Activated CD4-positive, alpha-beta T cell treated with anti-CD3 and anti-CD28 coated beads, Interleukin-2, amount 50 U/mL, for 48 hours (primary cell): ENCODE data around the gene METTL21C.

Experiments
- DNase-seq, 2 experiments: peaks; one replicate each; pipeline ENCODE4 v3.0.0-alpha.2; 2020

The METTL21C gene

DNA sequence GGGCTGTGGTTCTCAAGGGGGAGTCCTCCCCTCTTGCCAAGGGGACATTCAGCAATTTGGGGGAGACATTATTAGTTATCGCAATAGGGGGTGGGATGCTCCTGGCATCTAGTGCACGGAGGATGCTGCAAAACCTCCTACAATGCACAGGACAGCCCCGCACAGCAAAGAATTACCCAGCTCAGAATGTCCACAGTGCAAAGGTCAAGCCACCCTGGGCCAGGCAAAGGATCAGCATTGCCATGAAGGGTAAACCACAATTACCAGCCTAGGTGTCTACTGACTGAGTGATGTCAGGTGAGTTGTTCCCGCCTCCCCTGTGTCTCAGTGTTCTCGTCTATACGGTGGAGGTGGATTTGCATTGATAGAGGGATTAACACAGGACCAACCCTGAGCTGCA is 2.4 kb upstream of the METTL21C start:
- DNase-seq: no peak

DNA sequence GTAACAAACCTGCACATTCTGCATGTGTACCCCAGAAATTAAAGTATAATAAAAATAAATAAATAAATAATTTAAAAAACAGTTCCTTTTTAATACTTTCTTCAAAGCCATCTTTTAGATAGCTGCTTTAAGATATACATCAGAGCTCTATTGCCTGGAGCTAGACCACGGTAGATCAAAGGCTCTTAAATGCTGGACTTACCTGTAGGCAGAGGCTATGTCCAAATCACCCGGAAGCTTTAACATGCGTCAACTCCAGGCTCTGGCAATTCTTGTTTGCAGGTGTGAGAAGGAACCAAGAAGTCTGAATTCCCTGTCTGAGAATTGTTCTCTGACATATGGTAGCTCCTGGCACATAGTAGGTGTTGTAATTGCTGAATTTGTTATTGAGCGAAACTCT is 1.6 kb upstream of the METTL21C start:
- no peak for DNase-seq

DNA sequence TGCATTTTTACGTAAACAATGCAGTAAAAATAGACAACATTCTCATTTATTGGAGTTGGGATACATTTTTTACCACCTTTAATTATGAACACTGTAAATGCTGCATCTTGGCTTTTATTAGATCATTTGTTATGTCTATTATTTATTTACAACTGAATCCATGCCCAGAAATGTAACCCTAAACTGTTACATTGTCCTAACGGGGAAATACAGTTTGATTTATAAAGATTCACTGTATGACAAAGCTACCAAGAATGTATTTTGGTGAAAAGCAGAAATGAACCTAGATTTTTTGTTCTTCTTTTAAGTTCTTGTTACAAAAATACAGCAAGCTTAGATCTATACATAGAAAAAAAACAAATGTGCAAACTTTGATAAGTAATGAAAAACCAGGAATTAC is 1.1 kb downstream of the METTL21C start:
- no peak for DNase-seq

GRCh38 chr13:102693250-102693649 is 1.6 kb downstream of the METTL21C start:
- DNase-seq: no peak

DNA sequence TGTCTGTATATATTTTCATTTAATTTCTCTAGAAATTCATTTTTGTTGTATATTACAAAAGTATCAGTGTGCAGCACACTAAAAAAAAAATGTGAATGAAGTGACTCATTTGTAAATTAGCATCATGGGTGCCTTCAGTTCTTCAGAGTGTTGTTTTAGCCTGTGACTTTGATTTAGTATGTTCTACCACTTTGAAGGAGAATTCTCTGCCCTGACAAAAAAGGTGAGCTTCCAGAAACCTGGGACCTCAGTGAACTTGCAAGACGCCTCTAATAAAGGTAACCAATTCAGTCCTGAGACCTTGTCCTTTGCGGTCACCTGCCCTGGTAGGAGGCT is 2.4 kb downstream of the METTL21C start:
- DNase-seq: no peak

GRCh38 chr13:102690883-102691282 is 4.0 kb downstream of the METTL21C start:
- DNase-seq: no peak

GRCh38 chr13:102688306-102688973 is 6.4 kb downstream of the METTL21C start:
- no peak for DNase-seq

DNA sequence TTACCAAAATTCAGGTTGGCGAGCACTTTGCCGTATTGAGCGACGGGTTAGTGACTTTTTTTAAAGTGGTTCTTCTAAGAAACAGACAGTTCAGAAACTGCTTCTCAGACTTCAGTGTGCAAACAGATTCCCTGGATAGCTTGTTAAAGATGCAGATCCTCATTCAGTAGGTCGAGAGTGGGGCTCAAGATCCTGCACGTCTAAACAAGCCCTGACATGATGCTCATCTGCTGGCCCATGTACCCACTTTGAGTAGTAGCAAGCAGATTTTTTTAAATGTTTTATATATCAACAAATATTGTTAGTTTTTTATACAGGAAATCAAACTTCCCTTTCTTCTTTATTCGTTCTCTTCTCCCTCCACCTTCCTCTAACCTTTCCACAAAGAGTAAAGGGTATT is 7.3 kb downstream of the METTL21C start:
- DNase-seq: no peak

DNA sequence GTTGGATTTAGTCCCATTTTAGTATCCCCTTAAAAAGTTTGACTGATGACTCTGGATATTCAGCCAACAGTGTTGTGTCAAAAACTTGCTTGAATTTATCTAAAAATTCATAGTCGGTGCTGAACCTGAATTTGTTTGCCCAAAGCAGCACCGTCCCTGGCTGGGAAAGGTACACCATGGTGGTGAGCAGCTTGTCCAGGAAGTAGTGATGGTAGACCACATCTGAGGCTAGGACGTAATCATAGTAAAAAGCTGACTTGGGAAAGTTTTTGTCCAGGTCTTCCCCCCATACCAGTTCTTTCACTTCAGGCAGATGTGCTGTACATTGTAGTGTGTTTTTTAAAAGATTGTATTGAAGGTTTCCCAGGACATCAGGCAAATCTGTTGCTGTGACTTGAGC is 8.8 kb downstream of the METTL21C start:
- DNase-seq: no peak

- no peak for DNase-seq
Observed at GRCh38 chr13:102683637-102684036, 11.2 kb downstream of the METTL21C start.

- no peak for DNase-seq
Observed at GRCh38 chr13:102682727-102683126, 12.1 kb downstream of the METTL21C start.

- no peak for DNase-seq
Observed at GRCh38 chr13:102682211-102682610, 12.6 kb downstream of the METTL21C start.

- no peak for DNase-seq
Observed at GRCh38 chr13:102680842-102681740, 13.8 kb downstream of the METTL21C start.

GRCh38 chr13:102680133-102680717 is 14.6 kb downstream of the METTL21C start:
- DNase-seq: no peak

- DNase-seq: no peak
Observed at GRCh38 chr13:102679449-102680132, 15.3 kb downstream of the METTL21C start.

DNA sequence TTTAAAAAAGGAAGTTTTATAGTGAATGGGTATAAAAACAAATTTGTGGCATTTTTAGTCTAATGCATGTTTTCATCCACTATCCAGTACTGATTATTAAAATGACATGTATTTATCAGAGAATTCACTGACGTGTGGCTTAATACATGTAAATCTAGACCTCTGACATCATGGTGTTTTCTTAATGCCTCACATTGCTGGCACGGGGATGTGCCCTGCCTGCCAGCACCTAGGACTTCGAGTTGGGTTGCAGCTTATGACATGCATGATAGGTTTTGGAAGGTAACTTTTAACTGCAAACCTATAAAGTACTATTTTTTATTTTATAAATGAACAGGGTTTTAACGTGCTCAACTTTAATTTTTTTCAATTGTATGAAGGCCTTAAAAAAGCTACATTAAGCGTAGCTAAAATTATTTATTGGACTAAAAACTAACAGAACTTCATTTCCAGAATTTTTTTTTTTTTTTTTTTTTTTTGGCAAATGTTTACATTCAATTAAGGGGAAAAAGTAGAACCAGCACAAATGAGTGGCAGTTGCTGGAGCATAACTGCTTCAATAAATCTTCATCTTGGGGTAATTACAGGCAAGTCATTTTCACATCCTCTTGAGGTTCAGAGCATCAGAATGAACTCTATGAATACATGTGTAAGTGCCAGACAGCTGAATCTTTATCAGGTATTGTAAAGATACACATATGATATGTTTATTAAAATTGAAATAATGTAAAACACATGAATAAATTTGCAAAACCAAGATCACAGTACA is 16.3 kb downstream of the METTL21C start:
- no peak for DNase-seq

DNA sequence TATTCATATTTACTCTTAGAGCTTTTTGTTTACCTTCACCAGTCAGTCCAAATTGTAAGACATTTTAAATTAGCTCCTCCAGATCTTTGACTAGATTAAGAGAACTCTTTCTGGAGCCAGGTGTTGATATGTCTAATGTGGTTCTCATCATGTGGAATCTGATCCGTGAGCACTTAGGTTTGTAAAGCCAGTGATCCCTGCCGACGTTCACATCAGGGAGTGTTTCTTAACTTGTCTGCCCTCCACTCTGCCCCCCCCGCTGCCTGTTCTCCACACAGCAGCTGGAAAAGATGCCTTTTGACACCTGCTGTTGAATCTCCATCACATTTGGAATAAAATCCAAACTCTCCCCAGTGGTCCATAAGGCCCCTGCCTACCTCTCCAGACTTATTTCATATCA is 17.7 kb downstream of the METTL21C start:
- no peak for DNase-seq

DNA sequence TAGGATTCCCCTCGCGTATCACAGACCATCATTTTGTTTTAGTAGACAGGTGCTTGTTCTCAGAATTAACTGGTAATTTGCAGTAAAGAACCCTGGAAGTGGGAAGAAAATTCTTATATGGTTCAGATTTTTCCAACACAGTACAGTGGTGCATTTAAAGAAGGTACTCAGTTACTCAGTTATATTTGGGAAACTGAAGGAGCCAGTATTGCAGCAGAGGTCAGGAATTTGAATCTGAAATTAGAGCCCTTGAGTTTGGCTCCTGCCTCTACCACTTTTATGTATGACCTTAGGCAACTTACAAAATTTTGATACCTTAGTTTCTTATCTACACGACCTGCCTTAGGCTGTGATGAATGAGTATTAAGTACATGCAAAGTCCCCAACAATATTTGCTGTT is 19.7 kb downstream of the METTL21C start:
- DNase-seq: no peak

DNA sequence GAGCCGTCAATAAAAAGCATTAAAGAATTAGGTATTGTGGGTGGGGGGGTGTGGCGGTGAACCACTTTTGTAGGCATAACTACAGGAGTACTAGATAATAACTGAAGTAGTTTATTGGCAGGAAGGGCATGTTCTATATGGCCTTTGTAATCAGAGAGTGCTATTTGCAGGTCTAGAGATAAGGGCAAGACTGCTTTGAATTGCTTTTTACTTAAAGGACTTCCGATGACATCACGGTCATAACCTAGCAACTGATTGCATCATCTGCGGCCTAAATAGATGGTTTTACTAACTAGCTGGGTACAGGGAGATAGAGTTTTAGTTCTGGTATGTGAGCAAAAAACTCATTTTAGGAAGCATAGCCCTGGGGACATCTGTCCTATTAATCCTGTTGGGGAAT is 24.7 kb downstream of the METTL21C start:
- no peak for DNase-seq

GRCh38 chr13:102667911-102668310 is 26.9 kb downstream of the METTL21C start:
- DNase-seq: no peak

DNA sequence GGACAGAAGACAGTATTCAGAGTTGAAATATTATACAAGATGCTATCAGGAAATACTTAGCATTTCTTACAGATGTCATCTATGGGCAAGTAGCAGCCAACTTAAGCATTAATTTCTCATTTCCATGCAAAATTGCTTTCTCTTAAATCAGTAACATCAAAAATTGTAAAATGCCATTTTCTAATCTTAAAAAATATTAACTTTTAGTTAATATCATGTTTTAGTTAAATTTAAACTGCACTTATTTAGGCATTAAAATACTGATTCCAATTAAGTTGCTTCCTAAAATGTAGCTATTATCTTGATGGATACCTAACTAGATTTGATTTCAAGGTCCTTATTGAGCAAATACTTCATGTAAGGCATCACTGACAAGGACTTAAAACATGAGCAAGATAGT is 27.8 kb downstream of the METTL21C start:
- no peak for DNase-seq

DNA sequence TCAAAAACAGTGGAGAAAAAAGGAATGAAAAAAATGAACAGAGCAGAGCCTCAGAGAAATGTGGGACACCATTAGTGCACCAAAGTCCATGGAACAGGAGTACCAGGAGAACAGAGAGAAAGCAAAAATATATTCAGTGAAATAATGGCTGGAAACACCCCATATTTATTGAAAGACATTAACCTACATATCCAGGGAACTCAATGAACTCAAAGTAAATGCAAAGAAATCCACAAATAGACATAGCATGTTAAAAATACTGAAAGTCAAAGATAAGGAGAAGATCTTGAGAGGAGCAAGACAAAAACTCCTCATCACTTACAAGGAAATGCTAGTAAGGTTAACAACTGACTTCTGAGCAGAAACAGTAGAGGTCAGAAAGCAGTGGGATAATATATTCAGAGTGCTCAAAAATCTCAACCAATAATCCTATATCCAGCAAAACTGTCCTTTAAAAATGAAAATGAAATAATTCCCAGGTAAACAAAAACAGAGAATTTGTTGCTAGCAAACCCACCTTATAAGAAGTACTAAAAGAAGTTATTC is 35.6 kb downstream of the METTL21C start:
- DNase-seq: no peak
